Keratinocyte (primary cell): ENCODE results near the gene THAP11. TPM values are rescaled to one million over a fixed set of nuclear protein-coding genes. Genes with fewer than 3 reads are reported as not detected.

Experiments
- DNase-seq: peaks from one replicate; pipeline ENCODE4 v3.0.0-alpha.2; 2011; ENCODE audit warnings: low read depth, missing footprints, low spot score
- FAIRE-seq: peaks from 2 replicates; lab custom pipeline; 2011; peaks lifted over from hg19 to GRCh38; lab: Jason Lieb, UNC
- H2AFZ ChIP-seq: 2 replicates; pipeline ENCODE4 v1.6.0; 2012; ENCODE audit warnings: low read length, control low read depth, inconsistent platforms; ENCODE audit not compliant: control insufficient read depth
- H3K27ac ChIP-seq: 2 replicates; pipeline ENCODE4 v1.5.1; 2011; ENCODE audit warnings: low read length; ENCODE audit not compliant: control insufficient read depth, insufficient read depth
- H3K27me3 ChIP-seq: 3 replicates; pipeline ENCODE4 v1.6.0; 2011; ENCODE audit warnings: low read length; ENCODE audit not compliant: control insufficient read depth, insufficient read depth; ENCODE audit errors: extremely low read depth
- H3K36me3 ChIP-seq, 2 experiments: 2 replicates in 1 of 2; 3 replicates in 1 of 2; pipeline ENCODE4 v1.5.1; 2011; ENCODE audit warnings: low read length in 2 of 2, mild to moderate bottlenecking in 1 of 2; ENCODE audit not compliant: control insufficient read depth in 2 of 2, insufficient read depth in 2 of 2; ENCODE audit errors: extremely low read depth in 1 of 2
- H3K4me1 ChIP-seq: 3 replicates; pipeline ENCODE4 v1.5.1; 2011; ENCODE audit warnings: low read length; ENCODE audit not compliant: control insufficient read depth, insufficient read depth; ENCODE audit errors: extremely low read depth
- H3K4me2 ChIP-seq: 3 replicates; pipeline ENCODE4 v1.6.0; 2011; ENCODE audit warnings: low read depth, low read length; ENCODE audit not compliant: control insufficient read depth, insufficient read depth; ENCODE audit errors: extremely low read depth
- H3K4me3 ChIP-seq, 3 experiments: fragments of 200-600 bp in 1 of 3; sonication (generic) in 1 of 3; 2 replicates in 2 of 3; 3 replicates in 1 of 3; pipeline ENCODE4 v1.5.1; 2011 to 2016; ENCODE audit warnings: low read length in 3 of 3, mild to moderate bottlenecking in 3 of 3, control low read depth in 2 of 3, inconsistent platforms in 1 of 3, low read depth in 1 of 3, mixed read lengths in 1 of 3, mixed run types in 1 of 3, moderate library complexity in 1 of 3; ENCODE audit not compliant: control insufficient read depth in 2 of 3, insufficient read depth in 2 of 3; ENCODE audit errors: extremely low read depth in 1 of 3
- H3K79me2 ChIP-seq: 2 replicates; pipeline ENCODE4 v1.6.0; 2012; ENCODE audit warnings: low read length; ENCODE audit not compliant: control insufficient read depth, insufficient read depth
- H3K9ac ChIP-seq: 3 replicates; pipeline ENCODE4 v1.6.0; 2011; ENCODE audit warnings: low read length; ENCODE audit not compliant: control insufficient read depth, insufficient read depth; ENCODE audit errors: extremely low read depth
- H3K9me1 ChIP-seq: 3 replicates; pipeline ENCODE4 v1.6.0; 2011; ENCODE audit warnings: low read length; ENCODE audit not compliant: control insufficient read depth, insufficient read depth; ENCODE audit errors: extremely low read depth
- H3K9me3 ChIP-seq: 2 replicates; pipeline ENCODE4 v1.5.1; 2012; ENCODE audit warnings: low read depth, low read length; ENCODE audit not compliant: control insufficient read depth
- H4K20me1 ChIP-seq: 3 replicates; pipeline ENCODE4 v1.6.0; 2011; ENCODE audit warnings: low read length; ENCODE audit not compliant: control insufficient read depth, insufficient read depth; ENCODE audit errors: extremely low read depth
- CTCF ChIP-seq, 3 experiments: IDR thresholded peaks in 1 of 3; conservative IDR thresholded peaks in 1 of 3; optimal IDR thresholded peaks in 1 of 3; 2 replicates in 2 of 3; 3 replicates in 1 of 3; pipeline versions ENCODE3 to v1.5.1; 2011; ENCODE audit warnings: low read length in 3 of 3, mild to moderate bottlenecking in 3 of 3, moderate library complexity in 2 of 3, control low read depth in 1 of 3, inconsistent platforms in 1 of 3; ENCODE audit not compliant: insufficient read depth in 2 of 3; ENCODE audit errors: extremely low read depth in 1 of 3
- EZH2 ChIP-seq: IDR thresholded peaks from one replicate; pipeline ENCODE4 v1.6.1; 2012; ENCODE audit warnings: inconsistent platforms, mild to moderate bottlenecking, low read length, moderate library complexity
- dilution Hi-C: fragments of 300-500 bp; cut with MboI; formaldehyde crosslinking; loops from one replicate; pipeline ENCODE4 v1.7.0; 2020; ENCODE audit warnings: low sequenced_read_pairs; ENCODE audit not compliant: extremely low pct_ligation_motif_present
- polyA plus RNA-seq, 5 experiments: library from polyadenylated mRNA; depleted of rRNA in 3 of 5; stranded (reverse) in 3 of 5; stranded (forward) in 1 of 5; unstranded in 1 of 5; fragments of >200 nt; gene quantifications; 1 replicate in 1 of 5; 2 replicates in 3 of 5; 3 replicates in 1 of 5; pipeline versions ENCODE4 v1.2.1 to v1.2.3, GENCODE V29; 2011 to 2012; ENCODE audit warnings: missing spikeins in 2 of 5, low read depth in 1 of 5, low replicate concordance in 1 of 5

Gene THAP11
- polyA plus RNA-seq, 1 donor (not counting 4 experiments of a cell fraction or from before 2014, with no cell fraction given): 11.8 TPM

- Histone ChIP-seq H3K27me3 (no peaks in the 10 kb centered on the region), H3K9ac (no peak overlapping the region), H3K4me2 (no peak overlapping the region), H3K27ac (no peak overlapping the region), H3K9me1 (no peaks in the 10 kb centered on the region), H3K4me1 (peaks cover 9% of the 10 kb centered on the region), H2AFZ (no peak overlapping the region), H3K9me3 (no peaks in the 10 kb centered on the region), H4K20me1 (no peaks in the 10 kb centered on the region), H3K36me3 (peaks cover 37 to 38% of the 10 kb centered on the region in 2 experiments), H3K4me3 (no peak overlapping the region), H3K79me2 (peaks cover 8% of the 10 kb centered on the region)
- dilution Hi-C loops: no loop called here
- TF ChIP-seq EZH2 (no peak), CTCF (optimal IDR thresholded peaks at IDR 0.05 in 1 of 3, IDR thresholded peaks at IDR 0.05 in 1 of 3, conservative IDR thresholded peaks at IDR 0.05 in 1 of 3; ENCODE audit: extremely low read depth in 1 of 3, insufficient read depth in 2 of 3, low read length in 3 of 3) (no peak)
- DNase-seq (no peak), FAIRE-seq (no peak)
These were observed 13.5 kb upstream of the THAP11 start for GRCh38 chr16:67828651-67829050.

DNA sequence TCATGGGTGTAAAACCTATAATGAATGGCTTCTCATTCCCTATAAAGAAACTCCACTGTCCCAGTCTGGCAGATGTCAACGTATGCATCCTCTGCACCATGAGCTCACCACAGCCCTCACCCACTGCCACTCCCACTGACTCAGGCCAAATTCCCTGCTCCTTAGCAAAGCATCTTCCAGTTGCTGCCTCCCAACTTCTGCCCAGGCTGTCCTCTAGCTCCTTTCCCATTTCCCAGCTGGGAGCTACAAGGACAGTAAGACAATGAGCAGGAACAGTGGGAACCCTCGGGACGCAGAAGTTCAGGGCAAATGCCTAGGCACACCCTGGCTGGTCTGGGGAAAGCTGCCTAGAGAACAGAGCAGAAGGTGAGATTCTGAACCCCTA is 9.1 kb upstream of the THAP11 start:
- dilution Hi-C loops: no loop called here
- Histone ChIP-seq H3K9ac (peak overlapping the region; percentile 93), H3K4me2 (peak overlapping the region; percentile 99), H3K36me3 (peaks cover 31% of the 10 kb centered on the region in 2 experiments), H3K9me3 (no peaks in the 10 kb centered on the region), H3K4me3 (peak overlapping the region; percentile 57 to 88 (median 84)), H3K27ac (peak overlapping the region; percentile 88), H4K20me1 (no peaks in the 10 kb centered on the region), H3K79me2 (peaks cover 8% of the 10 kb centered on the region), H2AFZ (peak overlapping the region; percentile 33), H3K4me1 (peaks cover 14% of the 10 kb centered on the region), H3K9me1 (no peaks in the 10 kb centered on the region), H3K27me3 (no peaks in the 10 kb centered on the region)
- no peak for DNase-seq
- no peak for TF ChIP-seq EZH2
- no peak for TF ChIP-seq CTCF (optimal IDR thresholded peaks at IDR 0.05 in 1 of 3, IDR thresholded peaks at IDR 0.05 in 1 of 3, conservative IDR thresholded peaks at IDR 0.05 in 1 of 3; ENCODE audit: extremely low read depth in 1 of 3, insufficient read depth in 2 of 3, low read length in 3 of 3)
- no peak for FAIRE-seq
